Measurements from ENCODE around the gene PLA2G4C. TPM values are rescaled to one million over a fixed set of nuclear protein-coding genes. Genes with fewer than 3 reads are reported as not detected.

The PLA2G4C gene
- total and polyA plus RNA-seq, 2 of the 8 experiments (the other 6 are each of a cell fraction or from before 2014, with no cell fraction given): 14.9 to 20.5 TPM

DNA sequence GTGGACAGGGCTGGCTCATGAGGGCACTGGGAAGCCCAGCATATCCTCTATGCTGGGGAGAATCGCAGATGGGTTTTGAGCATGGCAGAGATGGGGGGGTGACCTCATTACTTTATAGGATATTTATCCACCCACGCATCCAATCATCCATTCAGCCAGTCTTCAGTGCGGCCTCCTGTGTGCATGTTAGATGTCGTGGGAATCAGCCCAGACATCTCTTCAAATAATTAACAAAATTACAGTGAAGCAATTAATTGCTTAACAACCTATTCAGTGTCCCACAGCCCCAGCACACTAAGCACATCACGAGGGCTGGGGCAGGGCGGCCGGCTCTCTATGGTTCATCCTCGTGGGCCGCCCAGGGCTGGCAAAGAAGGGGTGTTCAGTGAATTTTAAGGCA lies 38.0 kb upstream of the PLA2G4C start:
- H3K4me1 ChIP-seq (replicated peaks in 1 of 4; ENCODE audit: control insufficient read depth in 3 of 4, insufficient read depth in 4 of 4, low read length in 3 of 4): no peaks in the 10 kb centered on the region
- no peak overlapping the region for H2BK12ac ChIP-seq (ENCODE audit: low read depth, low read length)
- H3K18ac ChIP-seq (ENCODE audit: extremely low read depth, low read length): no peak overlapping the region
- H4K91ac ChIP-seq (replicated peaks; ENCODE audit: insufficient read length, low read length): no peak overlapping the region
- H3K27ac ChIP-seq (ENCODE audit: low read depth, low read length): no peak overlapping the region
- H4K20me1 ChIP-seq (replicated peaks in 1 of 2; ENCODE audit: control insufficient read depth in 1 of 2, insufficient read depth in 2 of 2, low read length in 2 of 2): peaks cover 0 to 1% of the 10 kb centered on the region in 2 experiments
- peaks cover under 1% of the 10 kb centered on the region; the same call in 1 of the 2 replicates for H3K23me2 ChIP-seq (ENCODE audit: low read depth, low read length)
- no peak overlapping the region for H3K4me3 ChIP-seq (ENCODE audit: extremely low read depth in 1 of 4, insufficient read depth in 2 of 4, low read depth in 3 of 4, low read length in 4 of 4)
- no peak overlapping the region for H2BK20ac ChIP-seq (ENCODE audit: low read length)
- H3K14ac ChIP-seq (ENCODE audit: insufficient read length): no peak overlapping the region
- no peak overlapping the region for H3K4ac ChIP-seq (replicated peaks; ENCODE audit: insufficient read length, low read depth, low read length)
- no peak overlapping the region for H4K5ac ChIP-seq (ENCODE audit: insufficient read length, low read depth, low read length)
- no peak for DNase-seq (ENCODE audit: low read depth in 1 of 2, low spot score in 2 of 2)
- no peak for FAIRE-seq
- no peak overlapping the region for H2AFZ ChIP-seq (ENCODE audit: low read length)
- ChIA-PET CTCF (ENCODE audit: partially characterized antibody) (interaction anchor here (1.0 kb wide), 1 partner anchor 9 kb away, joined by 3 read pairs; no protein-coding TSS in a partner anchor), POLR2A (ENCODE audit: partially characterized antibody) (no interaction called here)
- no peak overlapping the region for H3K9ac ChIP-seq (replicated peaks in 1 of 4; ENCODE audit: extremely low read depth in 1 of 4, low read depth in 3 of 4, low read length in 3 of 4)
- H3K9me3 ChIP-seq (ENCODE audit: insufficient read depth in 2 of 2, low read depth in 1 of 2, low read length in 1 of 2): no peaks in the 10 kb centered on the region
- H3K36me3 ChIP-seq (ENCODE audit: control insufficient read depth in 2 of 4, insufficient read depth in 4 of 4, low read length in 3 of 4): peaks cover 14 to 53% (median 26%) of the 10 kb centered on the region in 4 experiments; a peak in 7 of 8 replicates
- no peak overlapping the region for H4K8ac ChIP-seq (ENCODE audit: extremely low read depth, insufficient read depth, low read length)
- no peaks in the 10 kb centered on the region for H3K79me1 ChIP-seq (ENCODE audit: low read depth, low read length)
- no peak overlapping the region for H3K4me2 ChIP-seq (ENCODE audit: insufficient read depth in 1 of 2, low read depth in 2 of 2, low read length in 2 of 2)
- H3K27me3 ChIP-seq (replicated peaks in 1 of 4; ENCODE audit: control insufficient read depth in 3 of 4, extremely low read depth in 1 of 4, insufficient read depth in 3 of 4, low read length in 3 of 4): no peaks in the 10 kb centered on the region
- 92% methylated on average over 9 of the region's 9 CpGs; no CpG with 5 or more reads in 1 of the 2 experiments for WGBS, 2 experiments (ENCODE audit: extremely low coverage in 1 of 2, insufficient coverage in 1 of 2, insufficient read length in 1 of 2, insufficient replicate concordance in 2 of 2, low coverage in 1 of 2, low lambda C conversion rate in 2 of 2, missing lambda C conversion rate in 1 of 2)
- no peak overlapping the region for H2AK5ac ChIP-seq (ENCODE audit: low read depth, low read length)
- H2BK15ac ChIP-seq (ENCODE audit: low read length): no peak overlapping the region
- no peaks in the 10 kb centered on the region for H3K79me2 ChIP-seq (ENCODE audit: control insufficient read depth in 1 of 2, insufficient read depth in 2 of 2, low read length in 2 of 2)
- H2BK120ac ChIP-seq (replicated peaks; ENCODE audit: low read depth, low read length): no peak overlapping the region
- H3K56ac ChIP-seq (replicated peaks; ENCODE audit: insufficient read length, low read depth, low read length): no peak overlapping the region
- H2BK5ac ChIP-seq (ENCODE audit: low read depth, low read length): no peak overlapping the region
- no peak overlapping the region for H3K23ac ChIP-seq (ENCODE audit: insufficient read length)
- TF ChIP-seq RBBP5 (IDR thresholded peaks at IDR 0.05; ENCODE audit: borderline replicate concordance, low read depth, low read length) (no peak), YY1 (IDR thresholded peaks at IDR 0.05; ENCODE audit: low read depth, low read length) (no peak), TEAD4 (IDR thresholded peaks at IDR 0.05; ENCODE audit: low read depth, low read length) (no peak), CHD1 (IDR thresholded peaks at IDR 0.05; ENCODE audit: low read depth, low read length) (no peak), TCF12 (IDR thresholded peaks at IDR 0.05; ENCODE audit: low read depth, low read length) (no peak), CEBPB (IDR thresholded peaks at IDR 0.05; ENCODE audit: low read depth, low read length) (no peak), PHF8 (conservative IDR thresholded peaks at IDR 0.05; ENCODE audit: low read depth, low read length) (no peak), ASH2L (IDR thresholded peaks at IDR 0.05; ENCODE audit: low read length) (no peak)
- TF ChIP-seq, protein P1, sequence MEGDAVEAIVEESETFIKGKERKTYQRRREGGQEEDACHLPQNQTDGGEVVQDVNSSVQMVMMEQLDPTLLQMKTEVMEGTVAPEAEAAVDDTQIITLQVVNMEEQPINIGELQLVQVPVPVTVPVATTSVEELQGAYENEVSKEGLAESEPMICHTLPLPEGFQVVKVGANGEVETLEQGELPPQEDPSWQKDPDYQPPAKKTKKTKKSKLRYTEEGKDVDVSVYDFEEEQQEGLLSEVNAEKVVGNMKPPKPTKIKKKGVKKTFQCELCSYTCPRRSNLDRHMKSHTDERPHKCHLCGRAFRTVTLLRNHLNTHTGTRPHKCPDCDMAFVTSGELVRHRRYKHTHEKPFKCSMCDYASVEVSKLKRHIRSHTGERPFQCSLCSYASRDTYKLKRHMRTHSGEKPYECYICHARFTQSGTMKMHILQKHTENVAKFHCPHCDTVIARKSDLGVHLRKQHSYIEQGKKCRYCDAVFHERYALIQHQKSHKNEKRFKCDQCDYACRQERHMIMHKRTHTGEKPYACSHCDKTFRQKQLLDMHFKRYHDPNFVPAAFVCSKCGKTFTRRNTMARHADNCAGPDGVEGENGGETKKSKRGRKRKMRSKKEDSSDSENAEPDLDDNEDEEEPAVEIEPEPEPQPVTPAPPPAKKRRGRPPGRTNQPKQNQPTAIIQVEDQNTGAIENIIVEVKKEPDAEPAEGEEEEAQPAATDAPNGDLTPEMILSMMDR (IDR thresholded peaks at IDR 0.05; ENCODE audit: control extremely low read depth in 1 of 3, insufficient read depth in 1 of 3, low read depth in 1 of 3, low read length in 3 of 3): no peak
- TF ChIP-seq, protein P2, sequence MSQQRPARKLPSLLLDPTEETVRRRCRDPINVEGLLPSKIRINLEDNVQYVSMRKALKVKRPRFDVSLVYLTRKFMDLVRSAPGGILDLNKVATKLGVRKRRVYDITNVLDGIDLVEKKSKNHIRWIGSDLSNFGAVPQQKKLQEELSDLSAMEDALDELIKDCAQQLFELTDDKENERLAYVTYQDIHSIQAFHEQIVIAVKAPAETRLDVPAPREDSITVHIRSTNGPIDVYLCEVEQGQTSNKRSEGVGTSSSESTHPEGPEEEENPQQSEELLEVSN (IDR thresholded peaks at IDR 0.05): no peak
